Measurements from ENCODE around the gene KCNH8. TPM values are rescaled to one million over a fixed set of nuclear protein-coding genes. Genes with fewer than 3 reads are reported as not detected.

The KCNH8 gene
- total and polyA plus RNA-seq, 2 donors (not counting 1 experiment from before 2014, with no cell fraction given), result under 0.01 TPM; not detected in 1

DNA sequence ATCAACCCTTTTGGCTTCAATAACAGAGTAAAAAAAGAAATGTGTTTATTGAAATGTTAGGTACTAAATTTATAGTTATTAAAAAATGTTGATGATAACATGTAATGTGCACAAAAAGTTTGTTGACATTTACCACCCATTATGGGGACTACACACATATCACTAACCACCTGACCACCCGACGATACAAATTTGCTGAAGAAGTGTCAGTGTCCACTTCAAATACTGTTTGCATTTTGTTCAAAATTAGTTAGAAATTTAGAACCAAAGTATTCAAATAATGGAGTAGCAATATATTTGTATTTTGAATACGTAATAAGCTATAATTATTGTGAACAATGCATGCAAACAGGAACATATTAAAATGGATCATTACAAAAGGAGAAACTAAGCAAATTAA, 54.4 kb downstream of the KCNH8 start:
- DNase-seq (ENCODE audit: low read depth in 2 of 2), result no peak
- H4K20me1 ChIP-seq (ENCODE audit: control insufficient read depth, extremely low read depth, insufficient read depth, low read length), result no peaks in the 10 kb centered on the region
- H3K4me3 ChIP-seq (replicated peaks in 1 of 4; ENCODE audit: control extremely low read depth in 1 of 4, insufficient read depth in 1 of 4, low read depth in 3 of 4, low read length in 4 of 4), result no peak overlapping the region
- H3K27me3 ChIP-seq (ENCODE audit: control insufficient read depth, insufficient read depth, low read length), result no peaks in the 10 kb centered on the region
- no peaks in the 10 kb centered on the region for H3K4me1 ChIP-seq (ENCODE audit: control insufficient read depth, extremely low read depth, insufficient read depth, low read length)
- no peak overlapping the region for H3K9ac ChIP-seq (ENCODE audit: insufficient read depth, low read length)
- H2AFZ ChIP-seq (ENCODE audit: low read length), result no peak overlapping the region
- no peaks in the 10 kb centered on the region for H3K36me3 ChIP-seq (ENCODE audit: control insufficient read depth, insufficient read depth, low read length)
- no peaks in the 10 kb centered on the region for H3K9me3 ChIP-seq (ENCODE audit: control insufficient read depth, insufficient read depth, low read depth, low read length)
- H3K4me2 ChIP-seq (ENCODE audit: extremely low read depth, insufficient read depth, low read length), result no peak overlapping the region
- H3K79me2 ChIP-seq (ENCODE audit: control insufficient read depth, insufficient read depth, low read length), result no peaks in the 10 kb centered on the region
- no peak for TF ChIP-seq EZH2 (IDR thresholded peaks at IDR 0.05; ENCODE audit: low read length, missing control alignments)
- TF ChIP-seq, protein P1, sequence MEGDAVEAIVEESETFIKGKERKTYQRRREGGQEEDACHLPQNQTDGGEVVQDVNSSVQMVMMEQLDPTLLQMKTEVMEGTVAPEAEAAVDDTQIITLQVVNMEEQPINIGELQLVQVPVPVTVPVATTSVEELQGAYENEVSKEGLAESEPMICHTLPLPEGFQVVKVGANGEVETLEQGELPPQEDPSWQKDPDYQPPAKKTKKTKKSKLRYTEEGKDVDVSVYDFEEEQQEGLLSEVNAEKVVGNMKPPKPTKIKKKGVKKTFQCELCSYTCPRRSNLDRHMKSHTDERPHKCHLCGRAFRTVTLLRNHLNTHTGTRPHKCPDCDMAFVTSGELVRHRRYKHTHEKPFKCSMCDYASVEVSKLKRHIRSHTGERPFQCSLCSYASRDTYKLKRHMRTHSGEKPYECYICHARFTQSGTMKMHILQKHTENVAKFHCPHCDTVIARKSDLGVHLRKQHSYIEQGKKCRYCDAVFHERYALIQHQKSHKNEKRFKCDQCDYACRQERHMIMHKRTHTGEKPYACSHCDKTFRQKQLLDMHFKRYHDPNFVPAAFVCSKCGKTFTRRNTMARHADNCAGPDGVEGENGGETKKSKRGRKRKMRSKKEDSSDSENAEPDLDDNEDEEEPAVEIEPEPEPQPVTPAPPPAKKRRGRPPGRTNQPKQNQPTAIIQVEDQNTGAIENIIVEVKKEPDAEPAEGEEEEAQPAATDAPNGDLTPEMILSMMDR (conservative IDR thresholded peaks at IDR 0.05 in 1 of 2, IDR thresholded peaks at IDR 0.05 in 1 of 2; ENCODE audit: low read depth in 1 of 2, low read length in 2 of 2), result no peak
- no peak overlapping the region for H3K27ac ChIP-seq (ENCODE audit: insufficient read depth, low read length)

DNA sequence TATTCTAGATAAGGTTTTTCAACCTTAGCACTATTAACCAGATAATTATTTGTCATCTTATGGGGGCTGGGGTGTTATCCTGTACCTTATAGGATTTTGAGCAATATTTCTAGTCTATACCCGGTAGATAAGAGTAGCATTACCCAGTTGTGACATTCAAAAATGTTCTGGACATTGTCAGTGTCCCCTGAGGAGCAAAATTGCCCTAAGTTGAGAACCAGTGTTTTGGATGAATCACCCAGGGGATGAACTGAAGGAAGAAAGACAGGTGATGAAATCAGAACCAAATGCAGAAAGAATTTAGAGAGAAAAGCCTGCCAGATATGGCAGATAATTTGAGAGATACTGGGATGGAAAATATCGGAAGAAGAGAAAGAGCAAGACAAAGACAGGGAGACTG, 58.2 kb downstream of the KCNH8 start:
- Histone ChIP-seq H3K79me2 (ENCODE audit: control insufficient read depth, insufficient read depth, low read length) (no peaks in the 10 kb centered on the region), H3K27me3 (ENCODE audit: control insufficient read depth, insufficient read depth, low read length) (no peaks in the 10 kb centered on the region), H3K4me2 (ENCODE audit: extremely low read depth, insufficient read depth, low read length) (no peak overlapping the region), H3K4me3 (replicated peaks in 1 of 4; ENCODE audit: control extremely low read depth in 1 of 4, insufficient read depth in 1 of 4, low read depth in 3 of 4, low read length in 4 of 4) (no peak overlapping the region), H3K4me1 (ENCODE audit: control insufficient read depth, extremely low read depth, insufficient read depth, low read length) (no peaks in the 10 kb centered on the region), H3K9ac (ENCODE audit: insufficient read depth, low read length) (no peak overlapping the region), H4K20me1 (ENCODE audit: control insufficient read depth, extremely low read depth, insufficient read depth, low read length) (no peaks in the 10 kb centered on the region), H3K9me3 (ENCODE audit: control insufficient read depth, insufficient read depth, low read depth, low read length) (no peaks in the 10 kb centered on the region), H3K27ac (ENCODE audit: insufficient read depth, low read length) (no peak overlapping the region), H3K36me3 (ENCODE audit: control insufficient read depth, insufficient read depth, low read length) (no peaks in the 10 kb centered on the region), H2AFZ (ENCODE audit: low read length) (no peak overlapping the region)
- TF ChIP-seq, protein P1 (conservative IDR thresholded peaks at IDR 0.05 in 1 of 2, IDR thresholded peaks at IDR 0.05 in 1 of 2; ENCODE audit: low read depth in 1 of 2, low read length in 2 of 2), result no peak
- TF ChIP-seq EZH2 (IDR thresholded peaks at IDR 0.05; ENCODE audit: low read length, missing control alignments), result no peak
- no peak for DNase-seq (ENCODE audit: low read depth in 2 of 2)

DNA sequence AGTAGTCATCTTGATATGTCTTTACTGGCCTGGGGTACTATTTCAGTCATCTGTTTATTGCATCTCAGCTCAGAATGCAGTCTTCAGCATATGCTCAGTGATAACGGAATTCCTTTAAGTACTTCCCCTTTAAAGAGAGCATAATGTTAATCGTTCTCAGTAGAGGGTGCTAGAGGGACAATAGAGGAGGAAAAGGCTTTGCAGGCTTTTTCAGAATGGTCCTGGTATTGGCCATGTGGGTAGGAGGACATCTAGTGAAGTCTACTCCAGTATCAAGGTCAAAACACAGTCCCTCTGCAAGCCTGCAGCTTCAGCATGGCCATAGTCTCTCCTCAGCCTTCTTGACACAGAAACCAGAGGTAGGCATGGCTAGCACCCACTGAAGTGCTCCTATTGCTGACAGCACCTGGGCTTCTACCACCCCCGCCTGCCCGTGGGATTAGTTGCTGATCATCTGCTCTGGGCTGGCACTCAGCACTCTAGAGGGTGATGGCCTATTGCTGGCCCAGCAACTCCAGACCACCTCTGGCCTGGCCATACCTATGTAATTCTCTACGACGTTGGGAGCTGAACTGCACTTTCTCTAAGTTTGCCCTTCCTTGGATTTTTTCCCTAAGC, 65.4 kb downstream of the KCNH8 start:
- no peaks in the 10 kb centered on the region for H3K4me1 ChIP-seq (ENCODE audit: control insufficient read depth, extremely low read depth, insufficient read depth, low read length)
- no peak for DNase-seq (ENCODE audit: low read depth in 2 of 2)
- H3K79me2 ChIP-seq (ENCODE audit: control insufficient read depth, insufficient read depth, low read length), result no peaks in the 10 kb centered on the region
- H2AFZ ChIP-seq (ENCODE audit: low read length), result no peak overlapping the region
- H3K4me3 ChIP-seq (replicated peaks in 1 of 4; ENCODE audit: control extremely low read depth in 1 of 4, insufficient read depth in 1 of 4, low read depth in 3 of 4, low read length in 4 of 4), result no peak overlapping the region
- no peaks in the 10 kb centered on the region for H3K9me3 ChIP-seq (ENCODE audit: control insufficient read depth, insufficient read depth, low read depth, low read length)
- TF ChIP-seq, protein P1 (conservative IDR thresholded peaks at IDR 0.05 in 1 of 2, IDR thresholded peaks at IDR 0.05 in 1 of 2; ENCODE audit: low read depth in 1 of 2, low read length in 2 of 2), result no peak
- no peak for TF ChIP-seq EZH2 (IDR thresholded peaks at IDR 0.05; ENCODE audit: low read length, missing control alignments)
- no peaks in the 10 kb centered on the region for H4K20me1 ChIP-seq (ENCODE audit: control insufficient read depth, extremely low read depth, insufficient read depth, low read length)
- H3K36me3 ChIP-seq (ENCODE audit: control insufficient read depth, insufficient read depth, low read length), result no peaks in the 10 kb centered on the region
- no peak overlapping the region for H3K4me2 ChIP-seq (ENCODE audit: extremely low read depth, insufficient read depth, low read length)
- H3K27ac ChIP-seq (ENCODE audit: insufficient read depth, low read length), result no peak overlapping the region
- no peak overlapping the region for H3K9ac ChIP-seq (ENCODE audit: insufficient read depth, low read length)
- H3K27me3 ChIP-seq (ENCODE audit: control insufficient read depth, insufficient read depth, low read length), result no peaks in the 10 kb centered on the region

All from fibroblast of lung (primary cell).